SK-N-SH treated with all-trans-retinoic acid at 6 μM for 48 hours (cell line): ENCODE results near the gene ARHGAP24.

Experiments used
- ATAC-seq: fragments of 200-7000 bp; cut with Tn5 transposase; 3 replicates; pipeline ENCODE4 v1.9.1; 2020; ENCODE audit warnings: mild to moderate bottlenecking, moderate library complexity
- ARNTL ChIP-seq: fragments of 450-650 bp; formaldehyde crosslinking; IDR thresholded peaks from 2 replicates; pipeline ENCODE4 v1.5.0; 2020; ENCODE audit warnings: low read depth, mild to moderate bottlenecking, moderate library complexity, borderline replicate concordance
- BACH2 ChIP-seq: fragments of 250-450 bp; sonication (Bioruptor Pico); IDR thresholded peaks from 2 replicates; pipeline ENCODE4 v1.9.0; 2021; ENCODE audit warnings: mild to moderate bottlenecking, borderline replicate concordance
- CREB5 ChIP-seq: fragments of 250-450 bp; sonication (Bioruptor Pico); IDR thresholded peaks from 2 replicates; pipeline ENCODE4 v1.5.1; 2020; ENCODE audit warnings: low read depth, mild to moderate bottlenecking, moderate library complexity
- CSDC2 ChIP-seq: fragments of 250-450 bp; sonication (Bioruptor Pico); IDR thresholded peaks from 2 replicates; pipeline ENCODE4 v1.5.0; 2020; ENCODE audit warnings: mild to moderate bottlenecking, moderate library complexity
- ESRRG ChIP-seq: fragments of 250-450 bp; sonication (Bioruptor Pico); IDR thresholded peaks from 2 replicates; pipeline ENCODE4 v1.6.1; 2021; ENCODE audit warnings: mild to moderate bottlenecking
- GLIS3 ChIP-seq: fragments of 250-450 bp; sonication (Bioruptor Pico); IDR thresholded peaks from 2 replicates; pipeline ENCODE4 v1.5.0; 2020; ENCODE audit warnings: mild to moderate bottlenecking, moderate library complexity
- ISL1 ChIP-seq: fragments of 250-450 bp; sonication (Bioruptor Pico); IDR thresholded peaks from 2 replicates; pipeline ENCODE4 v2.1.2; 2022; ENCODE audit warnings: mild to moderate bottlenecking, moderate library complexity
- OSR1 ChIP-seq: fragments of 250-450 bp; sonication (Bioruptor Pico); IDR thresholded peaks from 2 replicates; pipeline ENCODE4 v1.8.0; 2022; ENCODE audit warnings: moderate library complexity, mild to moderate bottlenecking, inconsistent platforms
- PPARA ChIP-seq: fragments of 250-450 bp; sonication (Bioruptor Pico); IDR thresholded peaks from 2 replicates; pipeline ENCODE4 v1.5.0; 2020; ENCODE audit warnings: mild to moderate bottlenecking, borderline replicate concordance
- RARB ChIP-seq: fragments of 250-450 bp; sonication (Bioruptor Pico); IDR thresholded peaks from 2 replicates; pipeline ENCODE4 v1.8.0; 2021; ENCODE audit warnings: mild to moderate bottlenecking, moderate library complexity
- SNAI2 ChIP-seq: fragments of 250-450 bp; sonication (Bioruptor Pico); IDR thresholded peaks from 2 replicates; pipeline ENCODE4 v1.5.0; 2020; ENCODE audit warnings: mild to moderate bottlenecking, moderate library complexity
- TCF4 ChIP-seq: fragments of 250-450 bp; sonication (Bioruptor Pico); IDR thresholded peaks from 2 replicates; pipeline ENCODE4 v1.8.0; 2021; ENCODE audit warnings: mild to moderate bottlenecking, moderate library complexity, borderline replicate concordance
- TOX ChIP-seq: fragments of 250-450 bp; sonication (Bioruptor Pico); IDR thresholded peaks from 2 replicates; pipeline ENCODE4 v1.8.0; 2021; ENCODE audit warnings: mild to moderate bottlenecking, moderate library complexity, borderline replicate concordance
- ZC3H10 ChIP-seq: fragments of 250-450 bp; sonication (Bioruptor Pico); IDR thresholded peaks from 2 replicates; pipeline ENCODE4 v1.5.1; 2021; ENCODE audit warnings: mild to moderate bottlenecking, moderate library complexity
- ZFP3 ChIP-seq: fragments of 250-450 bp; sonication (Bioruptor Pico); IDR thresholded peaks from 2 replicates; pipeline ENCODE4 v1.5.0; 2020; ENCODE audit warnings: mild to moderate bottlenecking, moderate library complexity
- ZFP30 ChIP-seq: fragments of 450-650 bp; formaldehyde crosslinking; IDR thresholded peaks from 2 replicates; pipeline ENCODE4 v1.5.0; 2022; ENCODE audit warnings: mild to moderate bottlenecking, moderate library complexity
- ZNF565 ChIP-seq: fragments of 450-650 bp; formaldehyde crosslinking; conservative IDR thresholded peaks from 2 replicates; pipeline ENCODE4 v1.5.0; 2020; ENCODE audit warnings: low read depth, mild to moderate bottlenecking, moderate library complexity
- ZNF70 ChIP-seq: fragments of 450-650 bp; formaldehyde crosslinking; IDR thresholded peaks from 2 replicates; pipeline ENCODE4 v1.5.0; 2020; ENCODE audit warnings: mild to moderate bottlenecking, moderate library complexity
- ZNF8 ChIP-seq: fragments of 450-650 bp; formaldehyde crosslinking; IDR thresholded peaks from 2 replicates; pipeline ENCODE4 v1.5.0; 2020; ENCODE audit warnings: mild to moderate bottlenecking, moderate library complexity
- TF ChIP-seq, protein P1 (sequence below): fragments of 250-450 bp; sonication (Bioruptor Pico); IDR thresholded peaks from 2 replicates; pipeline ENCODE4 v1.5.1; 2021; ENCODE audit warnings: mild to moderate bottlenecking, moderate library complexity
- TF ChIP-seq, protein P2 (sequence below): fragments of 250-450 bp; sonication (Bioruptor Pico); IDR thresholded peaks from 2 replicates; pipeline ENCODE4 v1.5.0; 2020; ENCODE audit warnings: mild to moderate bottlenecking, moderate library complexity
- TF ChIP-seq, protein P3 (sequence below): fragments of 250-450 bp; sonication (Bioruptor Pico); IDR thresholded peaks from 2 replicates; pipeline ENCODE4 v1.8.0; 2021; ENCODE audit warnings: low read depth, mild to moderate bottlenecking, moderate library complexity, borderline replicate concordance
- TF ChIP-seq, protein P4 (sequence below): fragments of 250-450 bp; sonication (Bioruptor Pico); IDR thresholded peaks from 2 replicates; pipeline ENCODE4 v1.8.0; 2020; ENCODE audit warnings: mild to moderate bottlenecking, moderate library complexity, borderline replicate concordance

The ARHGAP24 gene

GRCh38 chr4:85884251-85884650, 409.3 kb downstream of the ARHGAP24 start:
- ATAC-seq: no peak
- no peak for TF ChIP-seq ARNTL (CRISPR knock-in tag)
- TF ChIP-seq RARB: no peak
- TF ChIP-seq ZFP30 (CRISPR knock-in tag): no peak
- TF ChIP-seq BACH2 (CRISPR knock-in tag): no peak
- no peak for TF ChIP-seq PPARA (CRISPR knock-in tag)
- no peak for TF ChIP-seq ZNF565
- TF ChIP-seq, protein P1, sequence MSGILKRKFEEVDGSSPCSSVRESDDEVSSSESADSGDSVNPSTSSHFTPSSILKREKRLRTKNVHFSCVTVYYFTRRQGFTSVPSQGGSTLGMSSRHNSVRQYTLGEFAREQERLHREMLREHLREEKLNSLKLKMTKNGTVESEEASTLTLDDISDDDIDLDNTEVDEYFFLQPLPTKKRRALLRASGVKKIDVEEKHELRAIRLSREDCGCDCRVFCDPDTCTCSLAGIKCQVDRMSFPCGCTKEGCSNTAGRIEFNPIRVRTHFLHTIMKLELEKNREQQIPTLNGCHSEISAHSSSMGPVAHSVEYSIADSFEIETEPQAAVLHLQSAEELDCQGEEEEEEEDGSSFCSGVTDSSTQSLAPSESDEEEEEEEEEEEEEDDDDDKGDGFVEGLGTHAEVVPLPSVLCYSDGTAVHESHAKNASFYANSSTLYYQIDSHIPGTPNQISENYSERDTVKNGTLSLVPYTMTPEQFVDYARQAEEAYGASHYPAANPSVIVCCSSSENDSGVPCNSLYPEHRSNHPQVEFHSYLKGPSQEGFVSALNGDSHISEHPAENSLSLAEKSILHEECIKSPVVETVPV (CRISPR knock-in tag): no peak

GRCh38 chr4:85886665-85887064, 411.7 kb downstream of the ARHGAP24 start:
- TF ChIP-seq RARB (no peak), TOX (CRISPR knock-in tag) (no peak), ARNTL (CRISPR knock-in tag) (no peak), OSR1 (CRISPR knock-in tag) (no peak)
- TF ChIP-seq, all 23 proteins: peak for 0
- no peak for ATAC-seq

DNA sequence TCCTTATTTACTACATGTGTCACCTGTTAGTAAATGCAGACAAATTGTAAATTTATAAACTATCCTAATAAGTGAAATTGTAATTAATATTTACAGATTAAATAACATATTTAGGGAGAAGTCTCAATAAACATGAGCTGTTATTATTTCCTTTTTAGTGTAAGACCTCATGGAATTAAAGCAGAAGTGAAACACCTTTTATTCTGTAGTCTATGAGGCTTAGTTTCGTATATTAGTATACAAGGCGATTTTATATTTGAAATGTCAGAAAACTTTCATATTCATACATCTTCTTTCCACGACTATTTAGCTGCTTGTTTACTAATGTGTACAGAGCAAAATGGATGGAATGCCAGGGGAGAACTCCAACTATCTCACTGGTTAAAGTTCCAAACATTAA, 414.4 kb downstream of the ARHGAP24 start:
- no peak for ATAC-seq
- TF ChIP-seq ISL1 (no peak), ZFP30 (CRISPR knock-in tag) (no peak), RARB (no peak), ZFP3 (no peak), ZNF70 (no peak), TCF4 (CRISPR knock-in tag) (no peak), CREB5 (CRISPR knock-in tag) (no peak), CSDC2 (CRISPR knock-in tag) (no peak), SNAI2 (CRISPR knock-in tag) (no peak), BACH2 (CRISPR knock-in tag) (no peak)
- TF ChIP-seq, protein P1 (CRISPR knock-in tag): no peak

GRCh38 chr4:85895755-85896154, 420.8 kb downstream of the ARHGAP24 start:
- TF ChIP-seq, protein P2, sequence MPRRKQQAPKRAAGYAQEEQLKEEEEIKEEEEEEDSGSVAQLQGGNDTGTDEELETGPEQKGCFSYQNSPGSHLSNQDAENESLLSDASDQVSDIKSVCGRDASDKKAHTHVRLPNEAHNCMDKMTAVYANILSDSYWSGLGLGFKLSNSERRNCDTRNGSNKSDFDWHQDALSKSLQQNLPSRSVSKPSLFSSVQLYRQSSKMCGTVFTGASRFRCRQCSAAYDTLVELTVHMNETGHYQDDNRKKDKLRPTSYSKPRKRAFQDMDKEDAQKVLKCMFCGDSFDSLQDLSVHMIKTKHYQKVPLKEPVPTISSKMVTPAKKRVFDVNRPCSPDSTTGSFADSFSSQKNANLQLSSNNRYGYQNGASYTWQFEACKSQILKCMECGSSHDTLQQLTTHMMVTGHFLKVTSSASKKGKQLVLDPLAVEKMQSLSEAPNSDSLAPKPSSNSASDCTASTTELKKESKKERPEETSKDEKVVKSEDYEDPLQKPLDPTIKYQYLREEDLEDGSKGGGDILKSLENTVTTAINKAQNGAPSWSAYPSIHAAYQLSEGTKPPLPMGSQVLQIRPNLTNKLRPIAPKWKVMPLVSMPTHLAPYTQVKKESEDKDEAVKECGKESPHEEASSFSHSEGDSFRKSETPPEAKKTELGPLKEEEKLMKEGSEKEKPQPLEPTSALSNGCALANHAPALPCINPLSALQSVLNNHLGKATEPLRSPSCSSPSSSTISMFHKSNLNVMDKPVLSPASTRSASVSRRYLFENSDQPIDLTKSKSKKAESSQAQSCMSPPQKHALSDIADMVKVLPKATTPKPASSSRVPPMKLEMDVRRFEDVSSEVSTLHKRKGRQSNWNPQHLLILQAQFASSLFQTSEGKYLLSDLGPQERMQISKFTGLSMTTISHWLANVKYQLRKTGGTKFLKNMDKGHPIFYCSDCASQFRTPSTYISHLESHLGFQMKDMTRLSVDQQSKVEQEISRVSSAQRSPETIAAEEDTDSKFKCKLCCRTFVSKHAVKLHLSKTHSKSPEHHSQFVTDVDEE (CRISPR knock-in tag): no peak
- TF ChIP-seq ZNF8 (no peak), RARB (no peak), ZC3H10 (CRISPR knock-in tag) (no peak), TOX (CRISPR knock-in tag) (no peak), PPARA (CRISPR knock-in tag) (no peak), ZFP3 (no peak), CSDC2 (CRISPR knock-in tag) (no peak), GLIS3 (CRISPR knock-in tag) (no peak), ESRRG (CRISPR knock-in tag) (no peak), TCF4 (CRISPR knock-in tag) (no peak), CREB5 (CRISPR knock-in tag) (no peak), ISL1 (no peak), ARNTL (CRISPR knock-in tag) (no peak), ZNF565 (no peak)
- TF ChIP-seq, protein P3, sequence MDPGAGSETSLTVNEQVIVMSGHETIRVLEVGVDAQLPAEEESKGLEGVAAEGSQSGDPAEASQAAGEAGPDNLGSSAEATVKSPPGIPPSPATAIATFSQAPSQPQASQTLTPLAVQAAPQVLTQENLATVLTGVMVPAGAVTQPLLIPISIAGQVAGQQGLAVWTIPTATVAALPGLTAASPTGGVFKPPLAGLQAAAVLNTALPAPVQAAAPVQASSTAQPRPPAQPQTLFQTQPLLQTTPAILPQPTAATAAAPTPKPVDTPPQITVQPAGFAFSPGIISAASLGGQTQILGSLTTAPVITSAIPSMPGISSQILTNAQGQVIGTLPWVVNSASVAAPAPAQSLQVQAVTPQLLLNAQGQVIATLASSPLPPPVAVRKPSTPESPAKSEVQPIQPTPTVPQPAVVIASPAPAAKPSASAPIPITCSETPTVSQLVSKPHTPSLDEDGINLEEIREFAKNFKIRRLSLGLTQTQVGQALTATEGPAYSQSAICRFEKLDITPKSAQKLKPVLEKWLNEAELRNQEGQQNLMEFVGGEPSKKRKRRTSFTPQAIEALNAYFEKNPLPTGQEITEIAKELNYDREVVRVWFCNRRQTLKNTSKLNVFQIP (CRISPR knock-in tag): no peak
- TF ChIP-seq, protein P4, sequence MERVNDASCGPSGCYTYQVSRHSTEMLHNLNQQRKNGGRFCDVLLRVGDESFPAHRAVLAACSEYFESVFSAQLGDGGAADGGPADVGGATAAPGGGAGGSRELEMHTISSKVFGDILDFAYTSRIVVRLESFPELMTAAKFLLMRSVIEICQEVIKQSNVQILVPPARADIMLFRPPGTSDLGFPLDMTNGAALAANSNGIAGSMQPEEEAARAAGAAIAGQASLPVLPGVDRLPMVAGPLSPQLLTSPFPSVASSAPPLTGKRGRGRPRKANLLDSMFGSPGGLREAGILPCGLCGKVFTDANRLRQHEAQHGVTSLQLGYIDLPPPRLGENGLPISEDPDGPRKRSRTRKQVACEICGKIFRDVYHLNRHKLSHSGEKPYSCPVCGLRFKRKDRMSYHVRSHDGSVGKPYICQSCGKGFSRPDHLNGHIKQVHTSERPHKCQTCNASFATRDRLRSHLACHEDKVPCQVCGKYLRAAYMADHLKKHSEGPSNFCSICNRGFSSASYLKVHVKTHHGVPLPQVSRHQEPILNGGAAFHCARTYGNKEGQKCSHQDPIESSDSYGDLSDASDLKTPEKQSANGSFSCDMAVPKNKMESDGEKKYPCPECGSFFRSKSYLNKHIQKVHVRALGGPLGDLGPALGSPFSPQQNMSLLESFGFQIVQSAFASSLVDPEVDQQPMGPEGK: no peak
- no peak for ATAC-seq
